K562 (cell line): Measurements from ENCODE around the gene GKN1. TPM values are rescaled to one million over a fixed set of nuclear protein-coding genes. Genes with fewer than 3 reads are reported as not detected.

Experiments used
- ATAC-seq: fragments of 200-7000 bp; cut with Tn5 transposase; 3 replicates; pipeline ENCODE4 v1.9.1; 2020; ENCODE audit warnings: moderate library complexity
- BruUV-seq: library from RNA; stranded (reverse); fragments of 400-500 nt; replicated peaks from 2 replicates; lab custom pipeline; 2021; lab: Mats Ljungman, UMichigan
- CTCF ChIA-PET: fragments of 300-600 bp; formaldehyde crosslinking; extraction: SDS; loops from one replicate; lab custom pipeline; 2021; ENCODE audit warnings: low intra/inter-chr PET ratio; lab: Yijun Ruan, JAX
- POLR2A ChIA-PET: fragments of 300-600, 350-650 bp; sonication (Branson Sonifier 250); formaldehyde crosslinking; extraction: SDS; loops from one replicate; lab custom pipeline; 2021; ENCODE audit warnings: antibody characterized with exemption, inconsistent platforms; lab: Yijun Ruan, JAX
- DNase-seq, 4 experiments: peaks; one replicate each; pipeline versions ENCODE4 v3.0.0 to v3.0.0-alpha.2; 2011 to 2018; ENCODE audit warnings: low spot score in 3 of 4, mixed read lengths in 3 of 4; ENCODE audit errors: extremely low read depth in 1 of 4
- FAIRE-seq: peaks from 2 replicates; lab custom pipeline; 2011; peaks lifted over from hg19 to GRCh38; lab: Jason Lieb, UNC
- H2AFZ ChIP-seq: 2 replicates; pipeline ENCODE4 v1.6.0; 2011; ENCODE audit warnings: low read depth, low read length, control low read depth, inconsistent platforms
- H3K27ac ChIP-seq: fragments of 200-600 bp; 3 replicates; pipeline ENCODE4 v1.8.0; 2011; ENCODE audit warnings: low read depth, mild to moderate bottlenecking, control low read depth, inconsistent platforms, low read length, moderate library complexity, mixed read lengths; ENCODE audit errors: extremely low read depth
- H3K27me3 ChIP-seq, 2 experiments: fragments of 300-600 bp in 1 of 2; 2 replicates in 1 of 2; 3 replicates in 1 of 2; pipeline versions ENCODE4 v1.6.0 to v1.8.0; 2011; ENCODE audit warnings: inconsistent platforms in 2 of 2, low read length in 2 of 2, mild to moderate bottlenecking in 1 of 2, mixed read lengths in 1 of 2, moderate library complexity in 1 of 2; ENCODE audit not compliant: control insufficient read depth in 2 of 2, insufficient read depth in 2 of 2
- H3K36me3 ChIP-seq: fragments of 300-600 bp; 3 replicates; pipeline ENCODE4 v1.8.0; 2011; ENCODE audit warnings: mild to moderate bottlenecking, low read length, inconsistent platforms; ENCODE audit not compliant: control insufficient read depth, insufficient read depth
- H3K4me1 ChIP-seq, 2 experiments: fragments of 200-600 bp in 1 of 2; replicated peaks in 1 of 2; 2 replicates in 1 of 2; 3 replicates in 1 of 2; pipeline versions ENCODE4 v1.5.1 to v1.8.0; 2011; ENCODE audit warnings: inconsistent platforms in 2 of 2, low read length in 2 of 2, mild to moderate bottlenecking in 1 of 2, mixed read lengths in 1 of 2, moderate library complexity in 1 of 2; ENCODE audit not compliant: control insufficient read depth in 2 of 2, insufficient read depth in 2 of 2
- H3K4me2 ChIP-seq: 2 replicates; pipeline ENCODE4 v1.6.1; 2011; ENCODE audit warnings: low read length, control low read depth, inconsistent platforms, mixed read lengths; ENCODE audit not compliant: insufficient read depth
- H3K4me3 ChIP-seq: fragments of 200-600 bp; sonication (generic), shearing (Covaris generic); 2 replicates; pipeline ENCODE4 v1.5.1; 2016; ENCODE audit warnings: control low read depth, inconsistent platforms
- H3K79me2 ChIP-seq: fragments of 200-600 bp; 3 replicates; pipeline ENCODE4 v1.8.0; 2011; ENCODE audit warnings: low read length, inconsistent platforms; ENCODE audit not compliant: control insufficient read depth, insufficient read depth
- H3K9ac ChIP-seq, 2 experiments: 2 replicates each; pipeline versions ENCODE4 v1.6.0 to v1.6.1; 2011; ENCODE audit warnings: low read depth in 2 of 2, low read length in 2 of 2, control low read depth in 1 of 2, inconsistent platforms in 1 of 2, mild to moderate bottlenecking in 1 of 2, mixed read lengths in 1 of 2; ENCODE audit not compliant: insufficient read depth in 1 of 2
- H3K9me1 ChIP-seq: one replicate; pipeline ENCODE4 v1.6.0; 2011; ENCODE audit warnings: inconsistent platforms, mild to moderate bottlenecking, low read length, moderate library complexity; ENCODE audit not compliant: control insufficient read depth, insufficient read depth
- H3K9me3 ChIP-seq: replicated peaks from 2 replicates; pipeline ENCODE4 v1.5.1; 2011; ENCODE audit warnings: low read depth, low read length, inconsistent platforms; ENCODE audit not compliant: control insufficient read depth, insufficient read depth
- H4K20me1 ChIP-seq: replicated peaks from 2 replicates; pipeline ENCODE4 v1.6.1; 2011; ENCODE audit warnings: low read length, inconsistent platforms, mixed read lengths; ENCODE audit not compliant: control insufficient read depth, insufficient read depth
- ARID2 ChIP-seq: fragments of 450-650 bp; IDR thresholded peaks from 2 replicates; pipeline ENCODE4 v1.6.1; 2017; ENCODE audit warnings: antibody characterized with exemption, mild to moderate bottlenecking
- COPS2 ChIP-seq: fragments of 450-650 bp; conservative IDR thresholded peaks from 2 replicates; pipeline ENCODE4 v1.6.1; 2016; ENCODE audit warnings: mild to moderate bottlenecking, moderate library complexity
- HBP1 ChIP-seq: fragments of 450-650 bp; formaldehyde crosslinking; IDR thresholded peaks from 2 replicates; pipeline ENCODE4 v1.4.0; 2022; ENCODE audit warnings: missing genetic modification characterization
- HIVEP1 ChIP-seq: fragments of 250-450 bp; sonication (Bioruptor Pico); IDR thresholded peaks from 2 replicates; pipeline ENCODE4 v1.4.0; 2020; ENCODE audit warnings: mild to moderate bottlenecking
- HMG20A ChIP-seq: fragments of 450-650 bp; formaldehyde crosslinking; conservative IDR thresholded peaks from 2 replicates; pipeline ENCODE4 v1.4.0; 2020; ENCODE audit warnings: mild to moderate bottlenecking, mixed read lengths
- HNRNPH1 ChIP-seq: fragments of 200-400 bp; formaldehyde crosslinking; optimal IDR thresholded peaks from 2 replicates; pipeline ENCODE3; 2017; ENCODE audit warnings: low read depth, mild to moderate bottlenecking, low read length, moderate library complexity
- HNRNPL ChIP-seq: fragments of 200-400 bp; formaldehyde crosslinking; IDR thresholded peaks from 2 replicates; pipeline ENCODE4 v1.6.1; 2017; ENCODE audit warnings: low read depth, mild to moderate bottlenecking, low read length
- L3MBTL2 ChIP-seq: fragments of 450-650 bp; IDR thresholded peaks from 2 replicates; pipeline ENCODE4 v1.6.1; 2016; ENCODE audit warnings: mild to moderate bottlenecking, moderate library complexity
- MBD2 ChIP-seq: sonication (generic); IDR thresholded peaks from 2 replicates; pipeline ENCODE4 v1.6.1; 2016; ENCODE audit warnings: low read depth, borderline replicate concordance
- PRMT5 ChIP-seq: sonication (generic); formaldehyde crosslinking; IDR thresholded peaks from 2 replicates; pipeline ENCODE4 v1.5.0; 2020; ENCODE audit warnings: missing genetic modification reagents
- SAFB2 ChIP-seq: fragments of 200-400 bp; formaldehyde crosslinking; IDR thresholded peaks from 2 replicates; pipeline ENCODE4 v1.6.1; 2018; ENCODE audit warnings: borderline replicate concordance, low read length, low read depth, moderate library complexity; ENCODE audit not compliant: severe bottlenecking
- SUPT5H ChIP-seq: fragments of 450-650 bp; IDR thresholded peaks from 2 replicates; pipeline ENCODE4 v1.6.1; 2016
- TEAD4 ChIP-seq, 2 experiments: sonication (generic) in 1 of 2; formaldehyde crosslinking in 1 of 2; IDR thresholded peaks; 2 replicates each; pipeline versions ENCODE4 v1.6.1 to v1.8.0; 2012 to 2022; ENCODE audit warnings: borderline replicate concordance in 1 of 2, inconsistent platforms in 1 of 2, low read length in 1 of 2, mild to moderate bottlenecking in 1 of 2, missing genetic modification reagents in 1 of 2
- ZNF57 ChIP-seq: fragments of 450-650 bp; formaldehyde crosslinking; IDR thresholded peaks from 2 replicates; pipeline ENCODE4 v1.4.0; 2020; ENCODE audit warnings: mild to moderate bottlenecking, moderate library complexity
- ZNF639 ChIP-seq, 2 experiments: fragments of 200-800 bp in 1 of 2; sonication (Bioruptor generic) in 1 of 2; sonication (generic) in 1 of 2; formaldehyde crosslinking in 1 of 2; IDR thresholded peaks in 1 of 2; conservative IDR thresholded peaks in 1 of 2; 2 replicates each; pipeline versions ENCODE4 v1.5.0 to v1.6.1; 2016 to 2020; ENCODE audit warnings: missing compliant biosample characterization in 1 of 2, missing genetic modification characterization in 1 of 2, missing genetic modification reagents in 1 of 2
- WGBS: fragments of 100-300 bp; shearing (Covaris generic); methylation state at CpG from one replicate; pipeline ENCODE4 v1.1.6; 2016; ENCODE audit warnings: low coverage, mixed read lengths; ENCODE audit not compliant: insufficient coverage; ENCODE audit errors: missing lambda C conversion rate; 5-methylcytosine and 5-hydroxymethylcytosine counted together
- in situ Hi-C: fragments of 300-500 bp; cut with MboI; formaldehyde crosslinking; loops from 4 replicates; pipeline ENCODE4 v1.15.0; 2018; ENCODE audit warnings: inconsistent platforms, mixed read lengths
- intact Hi-C: fragments of 100-400 bp; cut with micrococcal nuclease; formaldehyde crosslinking; loops from 2 replicates; pipeline ENCODE4 v1.14.2; 2022
- polyA plus RNA-seq, 8 experiments: library from polyadenylated mRNA; depleted of rRNA in 4 of 8; stranded (reverse) in 5 of 8; unstranded in 3 of 8; fragments of >200 nt; fragmentation: Nextera tagmentation in 2 of 8; fragmentation: Illumina TruSeq in 1 of 8; extraction: Ambion mirVana in 2 of 8; extraction: Trizol in 1 of 8; gene quantifications; 2 replicates each; pipeline versions ENCODE4 v1.2.1 to v1.2.3, GENCODE V29; 2011 to 2014; ENCODE audit warnings: inconsistent platforms in 1 of 8, missing spikeins in 1 of 8
- total RNA-seq, 7 experiments: library from RNA; depleted of rRNA in 6 of 7; stranded (reverse); fragments of >200 nt in 6 of 7; fragmentation: Illumina TruSeq in 2 of 7; extraction: Trizol in 2 of 7; gene quantifications; 2 replicates each; pipeline versions ENCODE4 v1.2.1 to v1.2.3, GENCODE V29; 2011 to 2021; ENCODE audit warnings: low replicate concordance in 1 of 7

The GKN1 gene
- total and polyA plus RNA-seq, 9 of the 15 experiments (the other 6 are each of a cell fraction or from before 2014, with no cell fraction given), result not detected

GRCh38 chr2:69003731-69004130 is 29.3 kb downstream of the GKN1 start:
- H3K9me3 ChIP-seq, result no peaks in the 10 kb centered on the region
- no peaks in the 10 kb centered on the region for H3K36me3 ChIP-seq
- no peaks in the 10 kb centered on the region for H3K27me3 ChIP-seq
- TF ChIP-seq ARID2 (no peak), COPS2 (no peak), HBP1 (CRISPR knock-in tag) (no peak), HNRNPL (no peak)
- FAIRE-seq (no peak), DNase-seq (no peak), ATAC-seq (no peak)
- BruUV-seq, result no TSS peak
- intact Hi-C loops (no loop called here), in situ Hi-C loops (no loop called here)
- ChIA-PET CTCF (no interaction called here), POLR2A (no interaction called here)
- no peaks in the 10 kb centered on the region for H3K4me1 ChIP-seq
- WGBS, result 2% methylated on average over 2 of the region's 2 CpGs
- H3K4me3 ChIP-seq, result no peak overlapping the region
- no peaks in the 10 kb centered on the region for H4K20me1 ChIP-seq
- no peak overlapping the region for H3K9ac ChIP-seq
- no peak overlapping the region for H2AFZ ChIP-seq
- H3K27ac ChIP-seq, result no peak overlapping the region
- no peaks in the 10 kb centered on the region for H3K9me1 ChIP-seq
- H3K4me2 ChIP-seq, result no peak overlapping the region
- no peaks in the 10 kb centered on the region for H3K79me2 ChIP-seq

GRCh38 chr2:69007169-69007568 is 32.7 kb downstream of the GKN1 start:
- H3K36me3 ChIP-seq, result no peaks in the 10 kb centered on the region
- FAIRE-seq, result no peak
- H2AFZ ChIP-seq, result no peak overlapping the region
- no peak for DNase-seq
- H3K27me3 ChIP-seq, result peaks cover 0 to 7% of the 10 kb centered on the region in 2 experiments; a peak in 2 of 5 replicates
- intact Hi-C loops (no loop called here), in situ Hi-C loops (no loop called here)
- no peaks in the 10 kb centered on the region for H4K20me1 ChIP-seq
- ATAC-seq, result no peak
- H3K4me1 ChIP-seq, result no peaks in the 10 kb centered on the region
- no peak overlapping the region for H3K4me3 ChIP-seq
- ChIA-PET POLR2A (no interaction called here), CTCF (no interaction called here)
- no TSS peak for BruUV-seq
- H3K9ac ChIP-seq, result no peak overlapping the region
- H3K79me2 ChIP-seq, result no peaks in the 10 kb centered on the region
- no peaks in the 10 kb centered on the region for H3K9me1 ChIP-seq
- no peak overlapping the region for H3K27ac ChIP-seq
- H3K9me3 ChIP-seq, result no peaks in the 10 kb centered on the region
- no peak overlapping the region for H3K4me2 ChIP-seq
- TF ChIP-seq TEAD4 (IDR thresholded peaks at IDR 0.05; ENCODE audit: low read length) (no peak), TEAD4 (CRISPR knock-in tag; IDR thresholded peaks at IDR 0.05; ENCODE audit: borderline replicate concordance) (no peak), MBD2 (no peak), HMG20A (CRISPR knock-in tag) (no peak), HNRNPH1 (no peak), SUPT5H (no peak), ZNF639 (CRISPR knock-in tag; conservative IDR thresholded peaks at IDR 0.05 in 1 of 2, IDR thresholded peaks at IDR 0.05 in 1 of 2) (no peak), L3MBTL2 (no peak), PRMT5 (CRISPR knock-in tag) (no peak), SAFB2 (no peak), HIVEP1 (CRISPR knock-in tag) (no peak), ZNF57 (CRISPR knock-in tag) (no peak)
